GM18870 (cell line): Measurements from ENCODE around the gene OARD1.
A peak's percentile ranks its signal among the peaks of the same experiment; 100 is the strongest.
"Not testable (repeated sequence)": the region's sequence is repeated elsewhere in the genome, so short reads cannot be mapped to it uniquely, and the experiment has no call there.

Experiments used
- ATAC-seq: cut with Tn5 transposase; IDR thresholded peaks from one replicate; pipeline ENCODE4 v1.9.1; 2021; ENCODE audit warnings: moderate library complexity; ENCODE audit not compliant: unreplicated experiment

The OARD1 gene, protein sequence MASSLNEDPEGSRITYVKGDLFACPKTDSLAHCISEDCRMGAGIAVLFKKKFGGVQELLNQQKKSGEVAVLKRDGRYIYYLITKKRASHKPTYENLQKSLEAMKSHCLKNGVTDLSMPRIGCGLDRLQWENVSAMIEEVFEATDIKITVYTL

DNA sequence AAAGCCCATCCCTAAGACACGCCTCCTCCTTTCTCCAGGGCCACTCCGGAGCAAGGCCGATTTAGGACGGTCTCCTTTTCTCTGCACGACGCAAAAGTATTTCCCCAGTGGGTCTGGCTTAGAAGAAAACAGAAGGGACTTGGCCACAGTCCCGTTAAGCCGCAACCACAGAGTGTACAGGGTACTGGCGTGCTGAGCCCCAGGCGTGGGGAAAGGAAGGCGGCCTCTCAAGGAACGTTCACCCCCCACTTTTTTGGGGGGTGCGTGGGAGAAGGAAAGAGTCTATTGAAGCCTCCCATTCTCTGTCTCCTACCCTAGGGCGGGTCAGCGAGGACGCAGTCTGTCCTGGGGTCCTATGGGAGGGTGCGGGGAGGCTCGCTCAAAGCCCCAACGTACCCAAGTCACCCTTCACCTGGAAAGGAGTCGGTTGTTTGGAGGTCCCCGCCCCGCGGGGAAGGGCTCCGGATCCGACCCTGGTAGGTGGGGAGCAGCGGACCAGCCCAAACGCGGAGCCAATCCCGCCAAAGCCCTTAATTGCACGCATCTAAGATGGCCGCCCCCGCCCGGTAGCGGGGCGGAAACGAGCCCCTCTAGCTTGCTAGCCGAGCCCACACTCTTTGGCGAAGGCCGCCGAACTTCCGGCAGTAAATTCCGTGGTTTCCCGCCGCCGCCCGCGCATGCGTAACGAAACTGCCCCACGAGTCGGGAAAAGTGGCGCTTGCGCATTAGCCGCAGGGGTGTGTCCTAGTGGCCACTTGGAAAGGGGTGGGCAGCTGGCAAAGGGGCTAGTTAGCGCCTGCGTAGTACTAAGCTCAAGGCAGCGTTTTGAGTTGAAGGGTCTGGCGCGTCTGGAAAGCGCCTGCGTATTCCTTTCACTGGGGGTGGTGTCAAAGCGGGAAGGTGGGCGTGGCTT is at the start of gene OARD1:
Gene OARD1 (minus strand): TSS at position 434 of the 913 bp plus-strand sequence. CDS start 722 bp downstream, outside the sequence.
- peak; percentile 64 for ATAC-seq

DNA sequence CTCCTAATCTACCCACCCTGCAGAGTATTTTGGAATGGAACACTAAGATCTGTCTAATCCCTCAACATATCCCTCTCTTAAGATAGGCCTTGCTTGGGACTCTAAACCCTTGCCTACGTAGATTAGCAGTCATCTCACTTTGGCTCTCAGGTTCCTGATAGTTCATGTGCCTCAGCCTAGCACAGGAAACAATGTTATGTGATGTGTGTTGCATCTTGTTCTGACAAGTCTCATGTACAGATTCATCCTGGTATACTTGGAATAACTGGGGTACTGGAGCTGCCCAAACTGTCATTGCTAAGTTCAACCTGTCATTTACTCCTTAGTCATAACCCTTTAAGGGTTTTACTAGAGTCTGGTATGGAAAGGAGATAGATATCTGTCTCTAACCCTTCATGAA is 47.9 kb upstream of the OARD1 start:
- no peak for ATAC-seq

DNA sequence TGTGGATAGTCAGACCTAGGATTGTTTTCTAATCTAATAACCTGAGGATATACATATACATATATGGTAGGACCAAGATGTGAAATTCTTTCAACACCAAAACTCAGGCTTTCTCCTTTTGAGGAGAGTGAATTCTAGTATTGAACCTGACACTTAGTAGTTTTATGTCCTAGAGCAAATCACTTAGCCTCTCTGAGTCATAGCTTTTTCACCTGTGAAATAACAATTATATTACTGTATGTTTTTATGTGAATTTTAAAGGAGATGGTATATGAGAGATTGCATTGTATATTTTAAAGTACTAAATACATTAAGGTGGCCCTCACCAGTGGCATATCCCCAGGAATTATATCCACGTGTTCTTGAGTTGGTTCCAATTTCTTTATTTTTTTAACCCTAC is 47.4 kb upstream of the OARD1 start:
- no peak for ATAC-seq

DNA sequence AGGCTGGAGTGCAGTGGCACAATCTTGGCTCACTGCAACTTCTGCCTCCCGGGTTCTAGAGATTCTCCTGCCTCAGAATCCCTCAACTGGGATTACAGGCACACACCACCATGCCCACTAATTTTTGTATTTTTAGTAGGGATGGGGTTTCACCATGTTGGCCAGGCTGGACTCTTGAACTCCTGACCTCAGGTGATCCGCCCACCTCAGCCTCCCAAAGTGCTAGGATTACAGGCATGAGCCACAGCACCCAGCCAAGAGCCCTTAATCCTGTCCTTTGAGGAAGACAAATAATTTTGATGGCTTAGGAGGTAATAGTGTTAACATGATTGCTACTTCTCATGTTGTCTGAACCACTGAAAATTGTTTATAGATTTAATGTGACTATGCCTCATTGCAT is 42.9 kb upstream of the OARD1 start:
- not testable (repeated sequence) for ATAC-seq

GRCh38 chr6:41111017-41111416 is 38.9 kb upstream of the OARD1 start:
- ATAC-seq = no peak

- ATAC-seq = no peak
Measured at GRCh38 chr6:41103847-41104246, 31.7 kb upstream of the OARD1 start.

- no peak for ATAC-seq
Measured at GRCh38 chr6:41100871-41101287, 28.7 kb upstream of the OARD1 start.

DNA sequence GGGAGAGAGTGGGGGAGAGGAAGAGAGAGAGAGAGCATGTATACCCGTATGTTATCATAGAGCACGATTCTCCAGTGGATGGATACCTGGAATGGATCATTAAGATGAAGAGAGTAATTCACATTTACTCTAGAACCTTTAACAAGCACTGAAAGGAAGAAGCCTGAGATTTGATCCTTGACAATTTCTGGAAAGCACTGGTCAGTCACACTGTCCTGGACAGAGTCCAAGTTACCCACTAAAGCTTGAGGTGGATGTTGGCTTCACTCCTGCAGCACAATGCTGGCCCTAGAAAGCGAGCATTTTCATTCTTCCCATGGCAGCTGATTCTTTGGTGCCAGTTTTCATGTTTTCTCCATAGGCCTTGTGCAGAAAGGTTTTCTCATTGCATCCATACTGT is 26.2 kb upstream of the OARD1 start:
- ATAC-seq = no peak

GRCh38 chr6:41097467-41098090 is 25.4 kb upstream of the OARD1 start:
- ATAC-seq = no peak

GRCh38 chr6:41093729-41094128 is 21.6 kb upstream of the OARD1 start:
- no peak for ATAC-seq

- no peak for ATAC-seq
Measured at GRCh38 chr6:41092421-41093140, 20.4 kb upstream of the OARD1 start.

DNA sequence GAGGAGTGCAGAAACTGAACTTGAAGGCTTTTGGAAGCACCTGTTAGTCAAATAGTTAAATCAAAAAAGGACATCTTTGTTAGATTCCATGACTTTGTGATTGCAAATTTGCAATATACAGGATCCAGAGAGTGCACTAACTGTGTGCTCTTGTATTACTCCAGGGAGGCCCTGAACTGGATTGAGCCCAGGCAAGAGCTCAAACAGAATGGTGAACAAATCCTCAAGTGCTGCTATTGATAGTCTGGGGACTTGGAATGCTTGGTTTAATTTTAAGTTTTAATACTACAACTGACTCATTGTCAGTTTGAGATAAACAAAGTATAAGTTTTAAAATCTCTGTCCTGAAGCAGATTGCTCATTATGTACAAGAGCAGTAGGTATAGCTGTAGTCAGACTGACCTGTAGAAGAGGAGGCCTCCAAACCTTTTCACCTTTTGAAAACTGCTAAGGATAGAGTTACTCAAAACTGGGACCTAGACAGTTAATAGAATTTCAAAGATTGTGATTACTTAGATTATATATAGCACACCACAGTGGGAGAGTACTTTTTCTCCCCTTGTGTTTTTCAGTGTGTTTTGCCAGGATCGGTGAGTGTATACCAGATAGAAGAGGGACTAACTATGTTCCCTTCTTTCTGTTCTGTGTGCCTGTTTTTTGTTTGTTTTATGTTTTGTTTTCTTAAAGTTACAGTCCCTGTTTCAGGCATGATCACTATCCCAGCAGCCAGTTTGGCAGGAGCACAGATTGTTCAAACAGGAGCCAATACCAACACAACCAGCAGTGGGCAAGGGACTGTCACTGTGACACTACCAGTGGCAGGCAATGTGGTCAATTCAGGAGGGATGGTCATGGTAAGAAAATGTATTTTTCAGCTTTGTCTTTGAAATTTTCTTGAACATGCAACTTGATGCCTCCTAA is 18.9 kb upstream of the OARD1 start:
- ATAC-seq = no peak

DNA sequence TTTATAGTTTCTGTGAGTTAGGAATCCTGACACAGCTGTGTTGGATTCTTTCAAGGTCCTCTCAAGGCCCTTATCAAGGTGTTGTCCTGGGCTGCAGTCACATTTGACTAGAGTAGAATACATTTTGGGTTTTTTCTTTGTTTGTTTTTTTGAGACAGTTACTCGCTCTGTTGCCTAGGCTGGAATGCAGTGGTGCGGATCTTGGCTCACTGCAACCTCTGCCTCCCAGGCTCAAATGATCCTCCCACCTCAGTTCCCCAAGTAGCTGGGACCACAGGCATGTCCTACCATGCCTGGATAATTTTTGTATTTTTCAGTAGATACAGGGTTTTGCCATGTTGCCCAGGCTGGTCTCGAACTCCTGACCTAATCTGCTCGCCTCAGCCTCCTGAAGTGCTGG is 16.3 kb upstream of the OARD1 start:
- ATAC-seq = no peak

- no peak for ATAC-seq
Measured at GRCh38 chr6:41085182-41085581, 13.0 kb upstream of the OARD1 start.

DNA sequence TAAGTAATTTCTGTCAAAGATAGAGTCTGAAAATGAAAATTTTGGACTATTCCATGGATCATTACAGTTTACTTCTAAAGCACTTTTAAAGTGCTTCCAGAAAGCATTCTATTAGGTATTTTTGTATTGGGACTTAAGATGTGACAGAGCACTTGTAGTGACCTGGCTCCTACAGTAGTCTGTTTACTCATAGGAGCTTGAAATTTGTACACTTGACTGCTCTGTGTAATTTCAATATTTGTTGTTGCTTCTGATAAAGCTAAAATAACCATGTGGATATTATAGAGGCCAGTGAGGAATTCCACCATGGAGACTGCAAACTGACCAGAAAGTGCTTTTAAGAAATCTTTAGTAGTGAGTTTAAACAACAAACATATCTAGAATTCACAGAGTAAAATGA is 10.9 kb upstream of the OARD1 start:
- no peak for ATAC-seq

GRCh38 chr6:41080621-41081020 is 8.5 kb upstream of the OARD1 start:
- no peak for ATAC-seq

GRCh38 chr6:41079080-41079479 is 6.9 kb upstream of the OARD1 start:
- no peak for ATAC-seq

DNA sequence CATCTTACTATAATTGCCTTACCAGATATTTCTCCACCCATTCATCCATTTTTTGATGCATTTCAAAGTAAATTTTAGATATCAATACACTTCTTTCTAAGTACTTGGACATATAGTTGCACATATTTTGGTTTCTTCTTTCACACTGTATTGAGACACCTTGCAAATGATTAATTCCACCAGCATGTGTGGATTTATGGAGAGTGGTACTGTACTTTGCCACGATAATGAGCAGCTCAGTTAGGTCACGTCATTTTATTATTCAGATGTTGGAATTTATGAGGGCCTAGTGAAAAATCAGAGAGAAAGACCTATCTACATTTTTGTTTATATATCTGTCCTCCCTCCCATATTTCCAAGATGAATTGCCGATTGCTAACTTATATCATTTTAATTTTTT is 5.9 kb upstream of the OARD1 start:
- ATAC-seq = no peak

DNA sequence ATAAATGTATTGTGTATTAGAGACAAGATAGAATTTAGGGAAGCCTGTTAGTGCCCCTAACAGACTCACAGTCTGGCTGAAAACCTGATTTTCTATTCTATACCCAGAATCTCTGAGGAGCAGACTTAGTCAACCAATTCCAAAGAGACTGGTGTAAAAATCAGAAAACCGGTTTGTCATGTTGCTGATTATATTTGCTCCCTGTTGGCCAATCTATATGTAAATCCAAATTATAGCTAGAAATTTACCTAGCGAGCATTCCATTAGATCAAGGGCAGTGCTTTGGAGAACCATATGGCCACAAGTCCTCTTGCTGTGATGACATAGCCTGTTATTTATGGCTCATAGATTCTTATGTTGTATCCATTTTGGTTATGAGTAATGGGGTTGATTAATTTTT is 5.4 kb upstream of the OARD1 start:
- no peak for ATAC-seq
